HFFc6 (cell line): Measurements from ENCODE around the gene ASB16. TPM values are rescaled to one million over a fixed set of nuclear protein-coding genes. Genes with fewer than 3 reads are reported as not detected.
"Not testable (repeated sequence)": the region's sequence is repeated elsewhere in the genome, so short reads cannot be mapped to it uniquely, and the experiment has no call there.

ENCODE experiments used
- DNase-seq: peaks from one replicate; pipeline ENCODE4 v3.0.0-alpha.2; 2018
- H3K27ac Mint-ChIP-seq: 2 replicates; pipeline ENCODE4 v1.8.0; 2020; ENCODE audit warnings: mild to moderate bottlenecking, mixed read lengths
- H3K27me3 Mint-ChIP-seq: 2 replicates; pipeline ENCODE4 v1.8.0; 2021; ENCODE audit warnings: mild to moderate bottlenecking, moderate library complexity, mixed read lengths; ENCODE audit not compliant: insufficient read depth
- H3K36me3 Mint-ChIP-seq: 2 replicates; pipeline ENCODE4 v1.8.0; 2021; ENCODE audit warnings: low read depth, mixed read lengths
- H3K4me1 Mint-ChIP-seq: 2 replicates; pipeline ENCODE4 v1.8.0; 2020; ENCODE audit warnings: low read depth, mixed read lengths
- H3K4me3 Mint-ChIP-seq: 2 replicates; pipeline ENCODE4 v1.8.0; 2020; ENCODE audit warnings: mild to moderate bottlenecking, moderate library complexity, mixed read lengths
- H3K9me3 Mint-ChIP-seq: 2 replicates; pipeline ENCODE4 v1.8.0; 2020; ENCODE audit warnings: mild to moderate bottlenecking, mixed read lengths
- CTCF ChIP-seq: fragments of 200-600 bp; sonication (generic); IDR thresholded peaks from 2 replicates; pipeline ENCODE4 v1.5.0; 2021; ENCODE audit warnings: antibody characterized with exemption, mild to moderate bottlenecking
- total RNA-seq, 6 experiments: library from RNA; stranded (reverse); fragmentation: NEBNext Ultra II Directional; extraction: Animal tissue kit (Norgen Biotek cat#: 25700); gene quantifications; 2 replicates in 1 of 6; 3 replicates in 5 of 6; pipeline ENCODE4 v1.2.3, GENCODE V29; 2021

The ASB16 gene
- total RNA-seq, 6 experiments from 2014 or later, result 0.18 to 0.48 (median 0.29) TPM; not detected in 3

DNA sequence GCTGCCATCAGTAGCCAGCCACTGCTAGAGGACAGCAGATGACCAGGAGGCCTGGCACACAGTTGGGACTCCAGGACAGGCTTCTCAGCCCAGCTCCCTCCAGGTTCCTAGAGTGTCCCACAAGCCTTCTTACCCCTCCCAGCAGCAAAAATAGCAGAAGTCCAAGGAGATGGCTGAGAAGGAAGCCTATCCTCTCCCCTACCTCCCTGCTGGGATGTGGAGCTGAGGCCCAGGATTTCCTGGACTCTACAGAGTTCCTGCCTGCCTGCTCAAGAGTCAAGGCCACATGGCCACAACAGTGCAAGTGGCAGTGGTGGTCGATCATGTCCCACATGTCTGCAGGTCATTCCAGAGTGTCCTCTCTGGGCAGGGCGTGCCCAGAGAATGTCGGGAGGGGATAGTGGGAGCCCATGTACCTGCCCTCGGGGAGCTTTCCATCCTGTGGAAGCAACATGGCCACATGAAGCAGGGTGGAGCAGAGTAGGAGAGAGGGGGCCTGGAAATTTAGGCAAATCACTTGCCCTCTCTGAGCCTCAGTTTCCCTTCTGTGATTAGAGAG lies 36.5 kb upstream of the ASB16 start:
- peaks cover 40% of the 10 kb centered on the region for H3K4me1 Mint-ChIP-seq
- no peaks in the 10 kb centered on the region for H3K36me3 Mint-ChIP-seq
- H3K27ac Mint-ChIP-seq, result no peak overlapping the region
- H3K9me3 Mint-ChIP-seq, result no peaks in the 10 kb centered on the region
- TF ChIP-seq CTCF, result no peak
- H3K4me3 Mint-ChIP-seq, result no peak overlapping the region
- peaks cover 2% of the 10 kb centered on the region for H3K27me3 Mint-ChIP-seq
- DNase-seq, result no peak

DNA sequence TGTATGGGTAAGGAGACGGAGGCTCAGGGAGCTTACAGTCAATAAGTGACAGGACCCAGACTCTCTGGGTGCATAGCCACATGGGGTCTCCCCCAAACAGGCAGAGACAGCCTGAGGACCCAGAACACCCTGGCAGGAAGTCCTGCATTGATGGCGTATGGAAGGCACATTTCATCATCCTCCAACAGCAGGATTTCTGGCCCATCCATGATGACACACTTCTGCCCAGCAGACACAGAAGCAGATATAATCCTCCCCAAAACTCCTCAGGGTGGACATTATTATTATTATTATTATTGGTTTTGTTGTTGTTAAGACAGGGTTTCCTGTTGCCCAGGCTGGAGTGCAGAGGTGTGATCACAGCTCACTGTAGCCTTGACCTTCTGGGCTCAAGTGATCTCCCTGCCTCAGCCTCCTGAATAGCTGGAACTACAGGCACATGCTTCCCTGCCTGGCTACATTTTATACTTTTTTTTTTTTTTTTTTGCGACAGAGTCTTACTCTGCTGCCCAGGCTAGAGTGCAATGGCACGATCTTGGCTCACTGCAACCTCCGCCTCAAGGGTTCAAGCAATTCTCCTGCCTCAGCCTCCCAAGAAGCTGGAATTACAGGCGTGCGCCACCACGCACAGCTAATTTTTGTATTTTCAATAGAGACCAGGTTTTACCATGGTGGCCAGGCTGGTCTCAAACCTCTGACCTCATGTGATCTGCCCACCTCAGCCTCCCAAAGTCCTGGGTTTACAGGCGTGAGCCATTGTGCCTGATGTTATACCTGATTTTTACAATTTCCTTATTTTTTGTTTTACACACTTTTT lies 35.5 kb upstream of the ASB16 start:
- Mint-ChIP-seq H3K27me3 (peaks cover 2% of the 10 kb centered on the region), H3K36me3 (no peaks in the 10 kb centered on the region), H3K9me3 (no peaks in the 10 kb centered on the region), H3K4me1 (peaks cover 41% of the 10 kb centered on the region), H3K4me3 (no peak overlapping the region), H3K27ac (no peak overlapping the region)
- DNase-seq, result no peak
- TF ChIP-seq CTCF, result no peak

- Mint-ChIP-seq H3K36me3 (no peaks in the 10 kb centered on the region), H3K27me3 (peaks cover 2% of the 10 kb centered on the region), H3K27ac (peak overlapping the region; percentile 94), H3K4me3 (peak overlapping the region; percentile 83), H3K4me1 (peaks cover 37% of the 10 kb centered on the region), H3K9me3 (no peaks in the 10 kb centered on the region)
- DNase-seq, result peak; percentile 99
- TF ChIP-seq CTCF, result no peak
Observed at GRCh38 chr17:44137891-44138709, 32.4 kb upstream of the ASB16 start.

- peaks cover 24% of the 10 kb centered on the region for H3K4me1 Mint-ChIP-seq
- H3K36me3 Mint-ChIP-seq, H3K27ac Mint-ChIP-seq, H3K27me3 Mint-ChIP-seq, H3K4me3 Mint-ChIP-seq, DNase-seq, H3K9me3 Mint-ChIP-seq: not testable (repeated sequence)
Observed at GRCh38 chr17:44143921-44144320, 26.6 kb upstream of the ASB16 start.

GRCh38 chr17:44144966-44145739 lies 25.4 kb upstream of the ASB16 start:
- Mint-ChIP-seq H3K36me3 (peaks cover 6% of the 10 kb centered on the region; the same call in 1 of the 2 replicates), H3K4me3 (no peak overlapping the region)

More at GRCh38 chr17:44144966-44145739, 25.4 kb upstream of the ASB16 start:
- TF ChIP-seq CTCF, result no peak
- no peaks in the 10 kb centered on the region; the same call in 1 of the 2 replicates for H3K27me3 Mint-ChIP-seq
- peaks cover 22% of the 10 kb centered on the region for H3K4me1 Mint-ChIP-seq
- no peak for DNase-seq
- H3K9me3 Mint-ChIP-seq, result no peaks in the 10 kb centered on the region
- peak overlapping the region; percentile 65 for H3K27ac Mint-ChIP-seq
